Hematopoietic multipotent progenitor cell treated with erythropoietin and hydrocortisone succinate and interleukin-3 and kit ligand, for 17 days (in vitro differentiated cells): Measurements from ENCODE around the gene UGT1A3.
"Not testable (repeated sequence)": the region's sequence is repeated elsewhere in the genome, so short reads cannot be mapped to it uniquely, and the experiment has no call there.

Experiments used
- DNase-seq: peaks from one replicate; pipeline ENCODE4 v3.0.0-alpha.2; 2015; ENCODE audit warnings: low spot score

The UGT1A3 gene

DNA sequence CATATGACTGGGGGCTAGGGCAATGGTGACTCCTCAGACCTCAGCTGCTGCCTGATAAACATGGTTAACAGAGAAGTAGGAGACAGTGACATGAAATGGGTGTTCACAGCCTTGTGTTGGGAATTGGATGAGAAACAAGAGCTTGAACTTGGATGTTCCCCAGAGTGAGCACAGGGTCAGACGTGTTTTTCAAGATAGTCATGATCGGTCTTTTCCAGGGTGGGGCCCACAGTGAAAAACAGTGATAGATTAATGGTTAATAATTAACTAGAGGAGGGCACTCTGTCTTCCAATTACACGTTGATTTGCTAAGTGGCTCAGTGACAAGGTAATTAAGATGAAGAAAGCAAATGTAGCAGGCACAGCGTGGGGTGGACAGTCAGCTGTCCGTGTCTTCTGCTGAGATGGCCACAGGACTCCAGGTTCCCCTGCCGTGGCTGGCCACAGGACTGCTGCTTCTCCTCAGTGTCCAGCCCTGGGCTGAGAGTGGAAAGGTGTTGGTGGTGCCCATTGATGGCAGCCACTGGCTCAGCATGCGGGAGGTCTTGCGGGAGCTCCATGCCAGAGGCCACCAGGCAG lies at the start of gene UGT1A3:
Gene UGT1A3, plus strand, starts transcription at position 320 of the 579 bp plus-strand sequence. Its CDS starts 85 bp downstream, at position 405.
- DNase-seq: no peak

DNA sequence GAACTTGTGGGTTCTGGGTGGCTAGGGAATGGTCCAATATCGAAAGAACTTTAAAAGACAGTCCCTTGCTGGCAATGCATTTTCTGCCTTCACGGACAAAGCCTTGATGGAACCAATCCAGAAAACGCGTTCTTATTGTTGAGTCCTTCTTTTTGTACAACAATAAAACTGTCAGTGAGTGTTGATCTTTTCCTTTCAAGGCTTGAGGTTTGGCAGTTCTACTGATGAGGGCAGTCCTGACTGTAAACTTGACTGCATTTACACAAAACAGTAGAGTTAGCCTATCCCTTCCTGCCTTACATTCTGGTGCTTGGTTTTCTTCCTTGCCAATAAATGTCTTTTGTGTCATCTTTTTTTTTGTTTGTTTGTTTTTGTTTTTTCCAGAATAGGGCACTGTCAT lies 49.6 kb upstream of the UGT1A3 start:
- DNase-seq: no peak

DNA sequence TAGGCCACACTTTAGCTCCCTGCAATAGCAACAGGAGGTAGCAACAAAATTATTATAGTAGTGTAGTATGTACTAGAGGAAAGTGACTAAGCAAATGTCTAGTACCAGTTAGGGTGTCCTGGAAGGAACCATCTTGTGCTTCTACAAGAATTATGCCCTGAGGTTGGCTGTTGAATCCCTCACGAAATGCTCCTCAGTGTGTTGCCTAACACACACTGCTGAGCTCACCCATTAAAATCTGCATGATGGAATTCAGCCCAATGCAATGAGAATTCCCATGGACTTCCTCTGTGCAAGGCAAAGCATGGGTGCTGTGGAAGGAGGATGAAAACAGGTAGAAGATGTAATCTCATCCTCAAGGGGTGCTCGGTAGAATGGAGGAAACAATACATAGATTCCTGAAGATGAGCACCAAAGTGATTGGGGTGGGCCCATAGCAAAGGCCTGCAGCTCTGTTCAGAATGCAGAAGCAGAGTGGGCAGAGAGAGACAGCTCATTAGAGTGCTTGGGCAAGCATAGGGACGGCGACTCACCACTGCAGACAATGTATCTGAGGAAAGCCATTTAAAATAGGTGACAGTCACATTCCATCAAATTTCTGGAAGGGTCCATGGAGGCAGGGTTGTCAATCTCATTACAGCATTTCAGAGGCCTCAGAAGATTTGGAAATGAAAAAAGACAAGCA lies 48.3 kb upstream of the UGT1A3 start:
- DNase-seq: no peak

DNA sequence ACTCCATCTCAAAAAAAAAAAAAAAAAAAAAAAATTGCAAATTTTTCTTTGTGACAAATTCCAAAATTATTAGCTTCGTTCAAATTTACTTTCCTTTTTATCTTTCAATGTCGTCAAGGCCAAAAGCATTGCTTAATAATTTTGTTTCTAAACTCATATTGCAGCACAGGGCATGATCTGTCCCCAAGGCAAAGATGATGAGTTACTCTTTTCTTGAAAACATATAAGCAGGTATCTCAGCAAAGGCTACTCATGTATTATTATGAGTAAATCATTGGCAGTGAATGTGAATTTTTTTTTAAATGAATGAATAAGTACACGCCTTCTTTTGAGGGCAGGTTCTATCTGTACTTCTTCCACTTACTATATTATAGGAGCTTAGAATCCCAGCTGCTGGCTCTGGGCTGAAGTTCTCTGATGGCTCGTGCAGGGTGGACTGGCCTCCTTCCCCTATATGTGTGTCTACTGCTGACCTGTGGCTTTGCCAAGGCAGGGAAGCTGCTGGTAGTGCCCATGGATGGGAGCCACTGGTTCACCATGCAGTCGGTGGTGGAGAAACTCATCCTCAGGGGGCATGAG lies 47.2 kb upstream of the UGT1A3 start, which contains the start of gene UGT1A7:
Gene UGT1A7, plus strand, starts transcription at position 381 of the 579 bp plus-strand sequence. Its CDS starts 37 bp downstream, at position 418.
- no peak for DNase-seq

DNA sequence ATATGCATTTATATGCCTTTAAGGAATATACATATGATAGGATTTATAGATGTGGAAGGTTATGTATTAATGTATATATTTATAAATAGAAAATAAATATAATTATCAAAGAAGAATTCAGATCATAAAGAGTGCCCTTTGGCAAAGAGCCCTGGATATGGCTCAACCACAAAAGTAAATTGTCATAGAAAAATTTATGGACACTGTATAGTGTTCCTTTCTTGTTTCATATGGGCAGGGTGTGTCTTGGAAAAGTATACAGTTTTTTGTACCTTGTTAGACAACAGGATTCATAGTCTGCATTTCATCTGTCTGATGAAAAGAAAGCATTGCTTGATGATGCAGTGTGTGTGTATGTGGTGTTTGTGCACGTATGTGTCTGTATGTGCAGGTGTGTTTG lies 44.2 kb upstream of the UGT1A3 start:
- no peak for DNase-seq

DNA sequence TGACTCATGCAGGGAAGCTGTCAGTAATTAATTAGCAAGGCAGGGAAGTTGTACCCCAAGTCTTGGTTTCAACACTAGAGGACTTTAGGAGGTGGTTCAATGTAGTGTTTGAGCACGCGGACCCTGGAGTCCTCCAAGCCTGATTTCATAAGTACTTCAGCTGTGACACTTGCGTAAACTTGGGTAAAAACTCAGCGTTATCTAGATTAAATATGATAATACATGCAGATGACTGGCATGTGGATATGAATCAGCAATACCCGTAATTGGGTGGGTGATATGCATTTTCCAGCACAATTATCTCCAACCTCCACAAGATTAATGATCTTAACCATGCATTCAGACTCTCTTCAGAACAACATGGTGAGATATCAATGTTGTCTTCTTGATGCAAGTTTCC lies 41.9 kb upstream of the UGT1A3 start:
- DNase-seq: no peak

DNA sequence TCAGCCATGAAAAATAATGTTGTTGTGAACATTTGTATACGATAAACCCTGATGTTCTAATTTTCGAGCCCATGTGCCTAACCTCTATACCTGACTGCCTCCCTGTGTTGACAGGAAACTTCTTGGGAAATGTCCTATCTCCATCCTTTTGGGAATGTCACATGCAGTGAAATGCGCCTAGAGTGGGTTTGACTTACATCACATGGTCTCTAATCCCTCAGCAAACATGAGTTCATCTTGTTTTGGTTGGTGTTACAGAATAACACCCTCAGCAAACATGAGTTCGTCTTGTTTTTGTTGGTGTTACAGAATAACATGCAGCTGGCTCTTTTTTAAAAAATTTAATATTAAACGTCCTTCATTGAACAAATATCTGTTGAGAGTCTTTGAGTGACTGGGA lies 40.5 kb upstream of the UGT1A3 start:
- no peak for DNase-seq

DNA sequence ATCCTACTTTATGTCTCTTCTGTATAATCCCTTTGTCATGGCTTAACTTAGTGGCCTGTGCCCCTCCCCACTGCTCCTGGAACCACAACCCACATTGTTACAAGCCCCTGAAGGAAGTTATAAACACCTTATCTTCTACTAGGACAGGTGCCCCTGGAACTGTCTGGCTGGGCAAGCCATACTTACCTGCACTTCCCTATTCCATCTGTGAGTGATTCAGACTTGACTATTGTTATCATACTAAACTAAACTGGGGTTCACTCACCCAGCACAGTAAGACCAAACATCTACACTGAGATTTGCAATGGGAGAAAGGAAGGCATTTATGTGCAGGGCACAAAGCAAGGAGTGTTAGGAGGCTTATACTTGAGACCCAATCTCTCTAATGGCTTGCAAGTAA lies 39.8 kb upstream of the UGT1A3 start:
- DNase-seq: no peak

DNA sequence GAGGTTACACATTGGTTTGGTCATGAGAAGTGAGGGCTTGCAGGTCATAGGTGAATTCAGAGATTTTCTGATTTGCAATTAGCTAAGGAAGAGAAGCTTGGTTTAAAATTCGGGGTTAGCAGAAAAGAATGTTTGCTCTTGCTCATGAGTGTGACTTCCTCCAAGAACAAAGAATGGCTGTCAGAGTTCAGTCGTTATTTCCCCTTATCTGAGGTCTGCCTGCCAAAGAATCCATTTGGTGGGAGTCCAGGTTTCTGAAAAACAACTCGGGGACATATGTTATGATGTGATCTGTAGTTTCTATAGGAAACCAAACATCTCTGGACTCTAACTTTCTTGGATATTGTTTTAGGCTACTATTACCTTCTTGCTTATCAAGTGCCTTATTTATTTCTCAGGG lies 39.3 kb upstream of the UGT1A3 start:
- DNase-seq: no peak

DNA sequence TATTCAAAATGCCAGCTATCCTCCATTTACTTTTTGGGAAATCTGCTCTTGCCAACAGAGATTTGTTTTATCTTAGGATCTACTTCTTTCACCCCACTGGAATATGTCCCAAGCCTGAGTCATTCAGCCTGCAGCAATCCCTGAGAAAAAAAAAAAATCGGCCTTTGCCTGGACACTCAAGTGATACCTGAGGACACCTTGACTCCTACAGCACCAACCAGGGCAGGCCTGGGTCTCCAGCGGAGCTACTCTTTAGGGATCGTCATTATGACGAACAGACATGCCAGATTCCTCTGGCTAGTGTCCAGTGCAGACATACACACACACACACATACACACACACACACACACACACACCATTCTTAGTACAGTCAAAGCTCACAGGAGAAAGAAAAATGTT lies 38.4 kb upstream of the UGT1A3 start:
- no peak for DNase-seq

DNA sequence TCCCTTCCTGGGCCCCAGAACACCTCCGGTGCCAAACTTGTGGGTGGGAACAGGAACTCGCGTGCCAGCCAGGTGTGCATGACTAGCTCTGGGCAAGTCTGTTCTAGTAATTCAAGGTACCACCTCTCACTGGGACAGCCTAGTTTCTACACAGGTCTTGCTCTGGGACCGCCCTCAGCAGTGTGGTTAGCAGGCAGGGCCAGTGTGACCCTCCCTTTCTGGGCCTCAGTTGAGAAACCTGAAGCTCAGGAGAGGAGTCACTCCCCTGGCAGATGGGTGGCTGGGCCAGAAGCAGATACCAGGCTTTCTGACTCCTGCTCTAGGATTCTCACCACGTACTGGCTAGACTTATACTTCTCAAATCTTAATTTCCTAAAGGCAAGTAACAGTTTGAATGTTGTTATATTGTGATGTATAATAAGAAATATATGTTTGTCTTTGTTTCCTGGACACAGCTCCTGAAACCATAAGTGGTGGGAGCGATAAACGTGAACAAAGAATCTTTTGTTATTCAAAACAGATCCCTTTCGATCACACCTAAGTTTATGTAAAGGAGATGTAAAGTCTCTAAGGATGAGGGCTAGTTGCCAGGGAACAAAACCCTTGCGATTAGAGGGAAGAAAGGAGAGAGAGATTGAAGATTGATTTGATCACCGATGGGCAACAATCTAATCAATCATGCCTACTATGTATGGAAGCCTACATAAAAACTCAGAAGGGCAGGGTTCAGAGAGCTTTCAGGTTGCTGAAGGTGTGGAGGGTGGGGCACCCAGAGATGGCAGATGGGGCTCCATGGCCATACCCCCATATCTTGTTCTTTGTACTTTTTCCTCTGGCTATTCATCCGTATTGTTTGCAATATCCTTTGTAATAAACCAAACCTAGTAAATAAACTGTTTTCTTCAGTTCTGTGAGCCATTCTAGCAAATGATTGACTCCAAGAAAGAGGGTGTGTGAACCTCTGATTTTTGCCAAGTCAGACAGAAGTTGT lies 37.1 kb upstream of the UGT1A3 start:
- DNase-seq: no peak

DNA sequence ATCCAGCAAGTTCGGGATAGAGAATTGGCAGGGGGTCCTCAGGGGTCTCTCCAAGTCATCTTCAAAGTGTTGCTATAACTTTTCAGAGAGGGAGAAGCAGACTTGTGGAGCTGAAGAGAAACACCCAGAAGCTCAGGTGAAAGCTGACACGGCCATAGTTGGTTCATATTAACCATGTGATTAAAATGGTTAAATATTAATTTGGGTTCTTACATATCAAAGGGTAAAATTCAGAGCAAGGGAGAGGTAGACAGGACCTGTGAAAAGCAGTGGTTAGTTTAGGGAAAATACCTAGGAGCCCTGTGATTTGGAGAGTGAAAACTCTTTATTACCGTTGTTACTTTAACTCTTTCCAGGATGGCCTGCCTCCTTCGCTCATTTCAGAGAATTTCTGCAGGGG lies 36.2 kb upstream of the UGT1A3 start, which contains the start of gene UGT1A6:
Gene UGT1A6, plus strand, starts transcription at position 243 of the 400 bp plus-strand sequence. Its CDS starts 115 bp downstream, at position 358.
- DNase-seq: no peak

DNA sequence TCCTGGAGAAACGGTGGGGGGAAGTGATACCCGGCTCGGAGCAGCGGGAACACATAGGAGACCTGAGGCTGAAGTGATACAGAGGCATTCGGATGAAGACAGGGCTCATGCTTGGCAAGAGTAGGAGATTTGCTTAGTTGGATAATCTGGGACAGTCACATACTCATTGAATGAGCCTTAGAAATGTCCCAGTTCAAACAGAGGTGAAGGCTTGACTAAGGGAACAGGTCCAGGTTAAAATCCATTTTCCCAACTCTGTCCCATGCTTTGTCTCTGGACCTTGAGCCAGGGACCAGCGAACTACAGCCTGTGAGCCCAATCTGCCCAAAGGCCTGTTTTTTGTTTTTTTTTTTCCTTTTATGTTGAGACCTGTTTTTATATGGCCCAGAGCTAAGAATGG lies 34.9 kb upstream of the UGT1A3 start:
- no peak for DNase-seq

DNA sequence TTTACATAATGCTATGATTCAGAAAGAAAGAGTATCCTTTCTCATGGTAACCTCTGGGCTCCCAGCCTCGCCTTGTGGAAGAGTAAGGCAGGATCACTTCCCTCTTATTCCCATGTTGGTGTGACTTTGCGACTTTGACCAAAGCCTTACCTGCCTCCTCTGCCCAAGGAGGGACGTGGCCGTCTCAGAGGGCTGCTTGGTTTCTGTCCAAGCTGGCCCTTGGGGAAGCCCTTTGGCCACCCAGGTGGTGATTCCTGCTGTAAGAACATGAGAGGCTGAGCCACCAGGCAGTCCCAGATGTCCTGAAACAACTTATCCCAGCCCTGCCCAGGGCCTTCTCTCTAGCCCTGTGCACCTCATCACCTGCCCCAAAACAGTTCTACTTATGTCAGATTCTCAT lies 30.1 kb upstream of the UGT1A3 start:
- DNase-seq: no peak

DNA sequence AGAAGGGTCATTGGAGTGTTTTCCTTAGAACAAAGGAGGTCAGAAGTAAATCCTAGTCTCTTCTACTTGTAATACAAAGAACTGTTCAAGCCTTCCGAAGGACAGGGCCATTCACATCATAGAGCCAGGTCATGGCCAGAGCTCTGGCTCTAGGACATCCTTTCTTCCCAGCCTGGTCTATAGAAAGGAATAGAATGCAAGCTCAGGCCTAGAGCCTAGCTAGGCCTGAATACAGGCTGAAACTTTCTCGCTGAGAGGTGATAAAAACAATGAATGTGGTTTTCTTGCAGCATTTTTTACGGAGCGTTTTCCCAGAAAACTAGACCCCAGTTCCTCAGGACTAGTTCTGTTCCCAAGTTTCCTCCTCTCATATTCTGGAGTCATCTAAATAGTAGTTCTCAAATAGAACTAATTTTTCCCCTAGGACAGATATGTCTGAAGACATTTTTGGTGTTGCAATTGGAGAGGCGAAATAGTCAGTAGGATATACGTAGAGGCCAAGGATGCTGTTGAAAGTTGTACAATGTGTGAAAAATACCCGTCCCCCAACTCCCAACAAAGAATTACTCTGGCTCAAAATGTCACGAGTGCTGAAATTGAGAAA lies 29.3 kb upstream of the UGT1A3 start:
- no peak for DNase-seq

DNA sequence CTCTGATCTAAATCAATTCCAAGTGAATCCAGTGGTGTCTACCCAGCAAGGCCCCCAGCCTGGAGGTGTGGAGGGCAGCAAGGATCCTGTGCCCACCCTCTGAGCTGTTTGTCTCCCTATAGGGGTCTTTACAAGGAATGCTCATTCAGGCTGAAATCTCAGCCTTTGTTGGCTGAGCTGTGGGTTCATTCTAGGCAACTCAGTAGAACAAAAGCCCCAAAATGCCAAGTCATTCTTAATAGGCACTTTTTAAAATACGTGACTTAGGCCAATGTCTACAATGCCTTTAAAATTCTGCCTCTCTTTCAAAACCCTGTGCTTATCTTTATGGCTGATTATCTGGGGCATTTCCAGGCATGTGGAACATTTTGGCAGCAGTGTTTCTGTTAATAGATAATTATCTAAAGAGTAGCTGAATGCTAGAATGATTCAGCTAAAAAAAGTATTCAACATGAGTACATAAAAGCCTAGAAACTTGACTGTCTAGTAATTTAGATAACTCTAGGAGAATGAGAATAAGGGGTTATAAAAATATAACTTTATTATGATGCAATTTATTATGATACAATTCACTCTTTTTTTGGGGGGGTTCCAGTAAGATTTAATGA lies 28.7 kb upstream of the UGT1A3 start:
- DNase-seq: no peak

DNA sequence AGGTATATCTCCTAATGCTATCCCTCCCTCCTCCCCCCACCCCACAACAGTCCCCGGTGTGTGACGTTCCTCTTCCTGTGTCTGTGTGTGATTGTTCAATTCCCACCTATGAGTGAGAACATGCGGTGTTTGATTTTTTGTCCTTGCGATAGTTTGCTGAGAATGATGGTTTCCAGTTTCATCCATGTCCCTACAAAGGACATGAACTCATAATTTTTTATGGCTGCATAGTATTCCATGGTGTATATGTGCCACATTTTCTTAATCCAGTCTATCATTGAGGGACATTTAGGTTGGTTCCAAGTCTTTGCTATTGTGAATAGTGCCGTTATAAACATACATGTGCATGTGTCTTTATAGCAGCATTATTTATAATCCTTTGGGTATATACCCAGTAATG lies 28.0 kb upstream of the UGT1A3 start:
- not testable (repeated sequence) for DNase-seq

DNA sequence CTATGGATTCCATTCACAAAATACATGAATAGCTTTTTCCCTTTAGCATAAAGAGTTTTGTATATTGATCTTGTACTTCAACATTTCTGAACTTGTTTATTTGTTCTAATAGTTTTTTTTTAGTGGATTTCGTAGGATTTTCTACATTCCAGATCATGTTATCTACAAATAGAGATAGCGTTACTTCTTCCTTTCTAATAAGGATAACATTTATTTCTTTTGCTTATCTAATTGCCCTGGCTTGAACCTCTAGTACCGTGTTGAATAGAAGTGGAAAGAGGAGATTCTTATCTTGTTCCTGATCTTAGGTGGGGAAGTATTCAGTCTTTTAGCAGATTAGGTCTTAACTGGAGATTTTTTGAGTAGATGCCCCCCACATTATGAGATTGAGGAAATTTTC lies 26.6 kb upstream of the UGT1A3 start:
- no peak for DNase-seq

DNA sequence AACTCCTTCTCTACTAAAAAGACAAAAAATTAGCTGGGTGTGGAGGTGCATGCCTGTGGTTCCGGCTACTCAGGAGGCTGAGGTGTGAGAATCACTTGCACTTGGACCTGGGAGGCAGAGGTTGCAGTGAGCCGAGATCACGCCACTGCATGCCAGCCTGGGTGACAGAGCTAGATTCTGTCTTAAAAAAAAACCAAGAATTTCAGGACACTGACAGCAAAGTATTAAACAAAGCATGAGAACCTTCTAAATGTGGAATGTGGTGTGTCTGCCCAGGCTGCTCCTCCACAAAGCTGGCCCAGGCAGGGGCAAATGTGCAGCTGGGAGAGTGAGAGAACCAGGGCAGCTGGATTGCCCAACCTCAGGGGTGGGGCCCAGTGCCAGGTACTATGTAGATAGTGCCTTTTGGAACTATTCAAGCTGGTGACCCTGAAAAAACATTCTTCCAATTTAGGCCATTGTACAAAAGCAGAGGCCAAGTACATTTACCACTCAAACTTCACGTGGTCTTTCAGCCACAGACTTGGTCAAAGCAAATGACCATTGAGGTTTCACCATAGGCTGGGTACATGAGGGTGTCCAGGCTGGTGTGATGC lies 22.8 kb upstream of the UGT1A3 start:
- no peak for DNase-seq

DNA sequence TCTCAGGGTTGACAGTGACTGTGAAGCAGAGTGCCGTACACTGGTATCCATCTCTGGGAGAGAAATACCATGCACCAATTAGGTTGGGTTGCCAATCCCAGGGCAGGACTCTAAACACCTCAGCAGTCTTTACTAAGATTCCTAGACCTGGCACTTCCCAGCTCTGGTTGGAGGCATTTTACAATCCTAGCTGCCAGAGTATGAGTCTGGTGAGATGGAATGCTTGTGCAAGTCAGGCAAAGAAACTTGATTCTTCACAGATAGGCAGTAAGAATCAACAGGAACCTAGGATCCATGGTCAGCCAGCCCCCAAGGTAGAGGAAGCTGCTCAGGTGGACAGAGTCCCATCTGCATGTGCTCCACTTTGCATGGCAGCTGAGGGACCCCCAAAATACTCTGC lies 22.1 kb upstream of the UGT1A3 start:
- no peak for DNase-seq
